BJ (cell line): ENCODE results near the gene ETNK2. TPM values are rescaled to one million over a fixed set of nuclear protein-coding genes. Genes with fewer than 3 reads are reported as not detected.
A peak's percentile ranks its signal among the peaks of the same experiment; 100 is the strongest.

Experiments
- CTCF ChIA-PET: fragments of 350-600 bp; formaldehyde crosslinking; extraction: SDS; loops from one replicate; lab custom pipeline; 2021; ENCODE audit warnings: antibody characterized with exemption, inconsistent platforms; lab: Yijun Ruan, JAX
- POLR2A ChIA-PET: fragments of 300-600 bp; sonication (Branson Sonifier 250); formaldehyde crosslinking; extraction: SDS; loops from one replicate; lab custom pipeline; 2021; ENCODE audit warnings: antibody characterized with exemption; lab: Charles Lee
- DNase-seq: peaks from one replicate; pipeline ENCODE4 v3.0.0-alpha.2; 2011; ENCODE audit warnings: low read depth
- H3K27me3 ChIP-seq: 2 replicates; pipeline ENCODE4 v1.6.0; 2011; ENCODE audit warnings: low read length; ENCODE audit not compliant: control insufficient read depth, insufficient read depth
- H3K36me3 ChIP-seq: 2 replicates; pipeline ENCODE4 v1.5.1; 2011; ENCODE audit warnings: low read length; ENCODE audit not compliant: control insufficient read depth, insufficient read depth
- H3K4me3 ChIP-seq: 2 replicates; pipeline ENCODE4 v1.5.1; 2011; ENCODE audit warnings: low read depth, mild to moderate bottlenecking, control low read depth, low read length
- CTCF ChIP-seq: IDR thresholded peaks from 2 replicates; pipeline ENCODE4 v1.5.1; 2011; ENCODE audit warnings: low read depth, mild to moderate bottlenecking, control low read depth, inconsistent platforms, low read length, moderate library complexity; ENCODE audit not compliant: insufficient read depth
- polyA plus RNA-seq: library from polyadenylated mRNA; depleted of rRNA; stranded (reverse); fragments of >200 nt; gene quantifications from 2 replicates; pipeline ENCODE4 v1.2.3, GENCODE V29; 2011

Gene ETNK2
- polyA plus RNA-seq, 1 experiment: 30.7 TPM

GRCh38 chr1:204167730-204168129, 15.9 kb upstream of the ETNK2 start:
- H3K36me3 ChIP-seq: no peaks in the 10 kb centered on the region
- no peak overlapping the region for H3K4me3 ChIP-seq
- ChIA-PET POLR2A (no interaction called here), CTCF (interaction anchor here (0.8 to 8.1 kb wide), 10 partner anchors 10 to 297 kb away, joined by 3 to 240 read pairs (median 4); partner anchors contain the start of genes GOLT1A and KISS1)
- H3K27me3 ChIP-seq: no peaks in the 10 kb centered on the region
- no peak for TF ChIP-seq CTCF
- DNase-seq: no peak

DNA sequence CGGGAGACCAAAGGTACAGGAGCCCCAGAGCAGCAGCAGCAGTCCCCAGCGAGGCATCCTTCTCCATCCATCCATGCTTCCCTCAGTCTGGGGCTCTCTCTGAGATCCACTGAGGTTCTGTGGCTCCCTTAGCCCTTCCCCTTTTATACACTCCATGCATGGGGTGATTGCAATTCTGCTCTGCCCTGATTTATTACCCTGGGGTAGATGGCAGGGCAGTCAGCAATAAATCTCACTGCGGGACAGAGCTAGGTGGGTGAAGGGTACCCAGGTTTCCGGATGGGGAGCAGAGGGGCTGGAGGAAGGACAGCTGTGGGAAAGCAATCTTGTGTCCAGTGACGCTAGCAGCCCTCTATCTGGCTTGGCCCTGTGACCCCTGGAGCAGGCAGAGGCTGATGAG, 14.4 kb upstream of the ETNK2 start, which contains the start of gene REN:
Gene REN (minus strand): TSS at position 119 of the 400 bp plus-strand sequence. CDS start 44 bp downstream, at position 75.
- no peaks in the 10 kb centered on the region for H3K27me3 ChIP-seq
- TF ChIP-seq CTCF: no peak
- H3K4me3 ChIP-seq: no peak within 1 kb of the TSS
- POLR2A ChIA-PET: no interaction called here
- no peak for DNase-seq
- CTCF ChIA-PET: interaction anchor here (0.8 to 8.1 kb wide), 7 partner anchors 8 to 265 kb away, joined by 3 to 240 read pairs (median 10); partner anchors contain the start of genes GOLT1A and KISS1
- H3K36me3 ChIP-seq: no peaks in the 10 kb centered on the region

DNA sequence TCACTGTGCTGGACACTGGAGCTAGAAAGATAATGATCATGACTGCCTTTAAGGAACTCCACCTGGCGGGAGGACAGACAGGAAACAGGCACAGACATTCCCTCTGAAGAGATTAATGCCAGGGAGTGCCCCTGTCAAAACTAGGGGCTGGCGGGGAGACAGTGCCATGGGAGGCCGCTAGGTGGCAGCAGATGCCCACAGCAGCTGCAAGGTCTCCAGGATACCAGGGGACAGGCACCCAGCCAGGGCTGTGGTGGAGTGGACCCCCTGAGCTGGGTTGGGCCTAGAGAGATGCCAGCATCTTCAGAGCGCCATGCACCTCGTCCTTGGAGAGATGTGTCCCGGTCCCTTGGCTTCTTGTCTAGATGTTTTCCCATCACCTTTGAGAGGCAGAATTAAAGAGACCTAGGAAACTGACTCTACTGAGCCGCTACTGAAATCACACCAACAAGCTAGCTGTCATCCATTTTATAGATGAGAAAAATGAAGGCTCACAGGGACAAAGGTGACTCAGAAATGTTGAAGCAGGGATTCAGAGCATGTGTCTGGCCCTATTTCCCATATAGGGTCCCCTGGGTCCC, 10.7 kb upstream of the ETNK2 start:
- CTCF ChIA-PET: interaction anchor here (0.7 to 8.1 kb wide), 34 partner anchors 9 to 302 kb away, joined by 3 to 240 read pairs (median 8); partner anchors contain the start of genes GOLT1A, KISS1, PLEKHA6 and SNRPE
- POLR2A ChIA-PET: no interaction called here
- no peak for DNase-seq
- Histone ChIP-seq H3K27me3 (no peaks in the 10 kb centered on the region), H3K36me3 (no peaks in the 10 kb centered on the region), H3K4me3 (no peak overlapping the region)
- TF ChIP-seq CTCF: peak; percentile 99

- Histone ChIP-seq H3K27me3 (no peaks in the 10 kb centered on the region), H3K4me3 (no peak overlapping the region), H3K36me3 (no peaks in the 10 kb centered on the region)
- POLR2A ChIA-PET: no interaction called here
- CTCF ChIA-PET: interaction anchor here (0.6 to 8.1 kb wide), 32 partner anchors 8 to 301 kb away, joined by 3 to 240 read pairs (median 8); partner anchors contain the start of genes GOLT1A, KISS1, PLEKHA6 and SNRPE
- no peak for DNase-seq
- no peak for TF ChIP-seq CTCF
Measured at GRCh38 chr1:204161609-204162493, 10.0 kb upstream of the ETNK2 start.

GRCh38 chr1:204157962-204158361, 6.1 kb upstream of the ETNK2 start:
- Histone ChIP-seq H3K27me3 (no peaks in the 10 kb centered on the region; the same call in 1 of the 2 replicates), H3K36me3 (no peaks in the 10 kb centered on the region), H3K4me3 (no peak overlapping the region)
- TF ChIP-seq CTCF: no peak
- ChIA-PET POLR2A (no interaction called here), CTCF (interaction anchor here (1.1 to 3.8 kb wide), 3 partner anchors 49 to 206 kb away, joined by 3 to 33 read pairs (median 4); partner anchors contain the start of gene GOLT1A)
- DNase-seq: no peak
